ENCODE measurements around the gene OPCML. TPM values are rescaled to one million over a fixed set of nuclear protein-coding genes. Genes with fewer than 3 reads are reported as not detected.

The OPCML gene
- total RNA-seq, 1 experiment from 2014 or later = not detected

DNA sequence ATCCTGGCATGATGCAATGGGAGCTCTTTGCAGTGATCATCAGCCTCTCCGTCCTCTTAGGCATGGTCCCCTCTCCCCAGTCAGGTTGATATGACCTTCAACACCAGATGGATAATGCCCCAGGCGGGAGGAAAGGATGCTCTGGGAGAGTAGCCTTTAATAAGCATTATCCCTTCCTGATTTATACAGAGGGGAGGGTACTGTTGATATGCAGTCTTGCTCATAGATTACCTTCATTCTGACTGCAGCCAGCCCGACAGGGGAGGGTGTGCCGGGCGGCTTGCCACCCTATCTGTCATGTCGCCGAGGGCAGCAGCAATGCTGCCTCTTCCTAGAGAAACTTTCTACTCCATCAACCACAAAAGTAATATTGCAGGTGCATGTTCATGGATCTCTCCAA lies 497.4 kb downstream of the OPCML start:
- Histone ChIP-seq H3K36me3 (ENCODE audit: control insufficient read depth, insufficient read depth, low read length) (no peaks in the 10 kb centered on the region), H3K27ac (ENCODE audit: low read length) (no peak overlapping the region), H3K4me1 (ENCODE audit: control insufficient read depth, insufficient read depth, low read length) (no peaks in the 10 kb centered on the region), H3K9me3 (ENCODE audit: control insufficient read depth, insufficient read depth, low read depth, low read length) (no peaks in the 10 kb centered on the region), H3K27me3 (ENCODE audit: control insufficient read depth, insufficient read depth, low read length) (no peaks in the 10 kb centered on the region), H3K4me3 (ENCODE audit: low read depth in 2 of 2, low read length in 2 of 2) (no peak overlapping the region)
- in situ Hi-C loops (cut with HindIII; ENCODE audit: low pct_unique_long_range_greater_than_20kb, low sequenced_read_pairs) = no loop called here
- intact Hi-C loops (cut with micrococcal nuclease; ENCODE audit: unreplicated experiment) = no loop called here
- ATAC-seq = no peak
- DNase-seq (ENCODE audit: low read depth, low spot score) = no peak
- TF ChIP-seq SIN3A (IDR thresholded peaks at IDR 0.05; ENCODE audit: borderline replicate concordance, insufficient read depth, low read depth, low read length) (no peak), POLR2AphosphoS5 (IDR thresholded peaks at IDR 0.05; ENCODE audit: low read depth, low read length) (no peak), TCF7L2 (IDR thresholded peaks at IDR 0.05; ENCODE audit: low read depth, low read length) (no peak)
- TF ChIP-seq, protein P1, sequence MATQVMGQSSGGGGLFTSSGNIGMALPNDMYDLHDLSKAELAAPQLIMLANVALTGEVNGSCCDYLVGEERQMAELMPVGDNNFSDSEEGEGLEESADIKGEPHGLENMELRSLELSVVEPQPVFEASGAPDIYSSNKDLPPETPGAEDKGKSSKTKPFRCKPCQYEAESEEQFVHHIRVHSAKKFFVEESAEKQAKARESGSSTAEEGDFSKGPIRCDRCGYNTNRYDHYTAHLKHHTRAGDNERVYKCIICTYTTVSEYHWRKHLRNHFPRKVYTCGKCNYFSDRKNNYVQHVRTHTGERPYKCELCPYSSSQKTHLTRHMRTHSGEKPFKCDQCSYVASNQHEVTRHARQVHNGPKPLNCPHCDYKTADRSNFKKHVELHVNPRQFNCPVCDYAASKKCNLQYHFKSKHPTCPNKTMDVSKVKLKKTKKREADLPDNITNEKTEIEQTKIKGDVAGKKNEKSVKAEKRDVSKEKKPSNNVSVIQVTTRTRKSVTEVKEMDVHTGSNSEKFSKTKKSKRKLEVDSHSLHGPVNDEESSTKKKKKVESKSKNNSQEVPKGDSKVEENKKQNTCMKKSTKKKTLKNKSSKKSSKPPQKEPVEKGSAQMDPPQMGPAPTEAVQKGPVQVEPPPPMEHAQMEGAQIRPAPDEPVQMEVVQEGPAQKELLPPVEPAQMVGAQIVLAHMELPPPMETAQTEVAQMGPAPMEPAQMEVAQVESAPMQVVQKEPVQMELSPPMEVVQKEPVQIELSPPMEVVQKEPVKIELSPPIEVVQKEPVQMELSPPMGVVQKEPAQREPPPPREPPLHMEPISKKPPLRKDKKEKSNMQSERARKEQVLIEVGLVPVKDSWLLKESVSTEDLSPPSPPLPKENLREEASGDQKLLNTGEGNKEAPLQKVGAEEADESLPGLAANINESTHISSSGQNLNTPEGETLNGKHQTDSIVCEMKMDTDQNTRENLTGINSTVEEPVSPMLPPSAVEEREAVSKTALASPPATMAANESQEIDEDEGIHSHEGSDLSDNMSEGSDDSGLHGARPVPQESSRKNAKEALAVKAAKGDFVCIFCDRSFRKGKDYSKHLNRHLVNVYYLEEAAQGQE (IDR thresholded peaks at IDR 0.05; ENCODE audit: insufficient read depth in 1 of 2, low read depth in 2 of 2, low read length in 1 of 2) = no peak
- TF ChIP-seq, protein P2, sequence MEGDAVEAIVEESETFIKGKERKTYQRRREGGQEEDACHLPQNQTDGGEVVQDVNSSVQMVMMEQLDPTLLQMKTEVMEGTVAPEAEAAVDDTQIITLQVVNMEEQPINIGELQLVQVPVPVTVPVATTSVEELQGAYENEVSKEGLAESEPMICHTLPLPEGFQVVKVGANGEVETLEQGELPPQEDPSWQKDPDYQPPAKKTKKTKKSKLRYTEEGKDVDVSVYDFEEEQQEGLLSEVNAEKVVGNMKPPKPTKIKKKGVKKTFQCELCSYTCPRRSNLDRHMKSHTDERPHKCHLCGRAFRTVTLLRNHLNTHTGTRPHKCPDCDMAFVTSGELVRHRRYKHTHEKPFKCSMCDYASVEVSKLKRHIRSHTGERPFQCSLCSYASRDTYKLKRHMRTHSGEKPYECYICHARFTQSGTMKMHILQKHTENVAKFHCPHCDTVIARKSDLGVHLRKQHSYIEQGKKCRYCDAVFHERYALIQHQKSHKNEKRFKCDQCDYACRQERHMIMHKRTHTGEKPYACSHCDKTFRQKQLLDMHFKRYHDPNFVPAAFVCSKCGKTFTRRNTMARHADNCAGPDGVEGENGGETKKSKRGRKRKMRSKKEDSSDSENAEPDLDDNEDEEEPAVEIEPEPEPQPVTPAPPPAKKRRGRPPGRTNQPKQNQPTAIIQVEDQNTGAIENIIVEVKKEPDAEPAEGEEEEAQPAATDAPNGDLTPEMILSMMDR (IDR thresholded peaks at IDR 0.05) = no peak
- BruUV-seq (replicated peaks) = no TSS peak
- ChIA-PET CTCF (no interaction called here), POLR2A (no interaction called here)

DNA sequence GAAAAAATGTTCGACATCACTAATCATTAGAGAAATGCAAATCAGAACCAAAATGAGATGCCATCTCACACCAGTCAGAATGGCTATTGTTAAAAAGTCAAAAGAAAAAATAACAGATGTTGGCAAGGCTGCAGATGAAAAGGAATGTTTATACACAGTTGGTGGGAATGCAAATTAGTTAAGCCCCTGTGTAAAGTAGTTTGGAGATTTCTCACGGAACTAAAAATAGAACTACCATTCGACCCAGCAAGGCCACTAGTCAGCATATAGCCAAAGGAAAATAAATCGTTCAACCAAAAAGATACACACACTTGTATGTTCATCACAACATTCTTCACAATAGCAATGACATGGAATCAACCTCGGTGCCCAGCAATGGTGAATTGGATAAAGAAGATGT lies 503.2 kb downstream of the OPCML start:
- no peak overlapping the region for H3K27ac ChIP-seq (ENCODE audit: low read length)
- POLR2A ChIA-PET = no interaction called here
- in situ Hi-C loops (cut with HindIII; ENCODE audit: low pct_unique_long_range_greater_than_20kb, low sequenced_read_pairs) (no loop called here), intact Hi-C loops (cut with micrococcal nuclease; ENCODE audit: unreplicated experiment) (no loop called here)
- no peaks in the 10 kb centered on the region for H3K36me3 ChIP-seq (ENCODE audit: control insufficient read depth, insufficient read depth, low read length)
- no peak for ATAC-seq
- H3K9me3 ChIP-seq (ENCODE audit: control insufficient read depth, insufficient read depth, low read depth, low read length) = no peaks in the 10 kb centered on the region
- TF ChIP-seq SIN3A (IDR thresholded peaks at IDR 0.05; ENCODE audit: borderline replicate concordance, insufficient read depth, low read depth, low read length) = no peak
- no peak for TF ChIP-seq TCF7L2 (IDR thresholded peaks at IDR 0.05; ENCODE audit: low read depth, low read length)
- TF ChIP-seq POLR2AphosphoS5 (IDR thresholded peaks at IDR 0.05; ENCODE audit: low read depth, low read length) = no peak
- TF ChIP-seq, protein P2 (IDR thresholded peaks at IDR 0.05) = no peak
- TF ChIP-seq, protein P1 (IDR thresholded peaks at IDR 0.05; ENCODE audit: insufficient read depth in 1 of 2, low read depth in 2 of 2, low read length in 1 of 2) = no peak
- no peak overlapping the region for H3K4me3 ChIP-seq (ENCODE audit: low read depth in 2 of 2, low read length in 2 of 2)
- CTCF ChIA-PET = no interaction called here
- no peaks in the 10 kb centered on the region for H3K4me1 ChIP-seq (ENCODE audit: control insufficient read depth, insufficient read depth, low read length)
- DNase-seq (ENCODE audit: low read depth, low spot score) = no peak
- BruUV-seq (replicated peaks) = no TSS peak
- no peaks in the 10 kb centered on the region for H3K27me3 ChIP-seq (ENCODE audit: control insufficient read depth, insufficient read depth, low read length)
